GM23338 (cell line): ENCODE data around the gene MAPK7. TPM values are rescaled to one million over a fixed set of nuclear protein-coding genes. Genes with fewer than 3 reads are reported as not detected.

Experiments used
- EZH2 ChIP-seq: fragments of 200-600 bp; sonication (generic); IDR thresholded peaks from one replicate; pipeline ENCODE4 v1.8.0; 2017; ENCODE audit warnings: antibody characterized with exemption, mild to moderate bottlenecking, low read depth; ENCODE audit not compliant: unreplicated experiment
- EZH2phosphoT487 ChIP-seq: fragments of 200-600 bp; sonication (generic); IDR thresholded peaks from one replicate; pipeline ENCODE4 v1.8.1; 2018; ENCODE audit warnings: antibody characterized with exemption; ENCODE audit not compliant: unreplicated experiment
- JUNB ChIP-seq: IDR thresholded peaks from one replicate; pipeline ENCODE4 v1.6.1; 2016; ENCODE audit warnings: antibody characterized with exemption; ENCODE audit not compliant: unreplicated experiment
- POLR2AphosphoS5 ChIP-seq: IDR thresholded peaks from 2 replicates; pipeline ENCODE4 v1.6.1; 2016; ENCODE audit warnings: antibody characterized with exemption, low read depth
- STAT1 ChIP-seq: IDR thresholded peaks from one replicate; pipeline ENCODE4 v1.6.1; 2016; ENCODE audit warnings: antibody characterized with exemption; ENCODE audit not compliant: unreplicated experiment
- ZNF114 ChIP-seq: fragments of 250-450 bp; sonication (Bioruptor Pico); IDR thresholded peaks from 2 replicates; pipeline ENCODE4 v1.5.0; 2020; ENCODE audit warnings: mild to moderate bottlenecking, moderate library complexity
- ZNF331 ChIP-seq: fragments of 250-450 bp; sonication (Bioruptor Pico); IDR thresholded peaks from 2 replicates; pipeline ENCODE4 v1.5.0; 2020; ENCODE audit warnings: low read depth, mild to moderate bottlenecking, moderate library complexity
- ZNF462 ChIP-seq: fragments of 250-450 bp; sonication (Bioruptor Pico); IDR thresholded peaks from 2 replicates; pipeline ENCODE4 v1.5.0; 2020; ENCODE audit warnings: mild to moderate bottlenecking, moderate library complexity
- polyA plus RNA-seq: library from polyadenylated mRNA; unstranded; fragments of >200 nt; fragmentation: Nextera tagmentation; extraction: Ambion mirVana; gene quantifications from 2 replicates; pipeline ENCODE4 v1.2.1, GENCODE V29; 2016
- total RNA-seq: library from RNA; depleted of rRNA; stranded (reverse); fragments of >200 nt; shearing (Covaris generic); gene quantifications from 2 replicates; pipeline ENCODE4 v1.2.3, GENCODE V29; 2014
- TF ChIP-seq, protein P1 (sequence below), 2 experiments: fragments of 200-600 bp in 1 of 2; sonication (generic) in 1 of 2; conservative IDR thresholded peaks; 2 replicates each; pipeline versions ENCODE4 v1.5.1 to v1.6.1; 2016 to 2017; ENCODE audit warnings: antibody characterized with exemption in 2 of 2, low read depth in 2 of 2, mild to moderate bottlenecking in 2 of 2, moderate library complexity in 1 of 2

Gene MAPK7
- total and polyA plus RNA-seq, 2 experiments from 2014 or later: 15.5 to 53.1 TPM

DNA sequence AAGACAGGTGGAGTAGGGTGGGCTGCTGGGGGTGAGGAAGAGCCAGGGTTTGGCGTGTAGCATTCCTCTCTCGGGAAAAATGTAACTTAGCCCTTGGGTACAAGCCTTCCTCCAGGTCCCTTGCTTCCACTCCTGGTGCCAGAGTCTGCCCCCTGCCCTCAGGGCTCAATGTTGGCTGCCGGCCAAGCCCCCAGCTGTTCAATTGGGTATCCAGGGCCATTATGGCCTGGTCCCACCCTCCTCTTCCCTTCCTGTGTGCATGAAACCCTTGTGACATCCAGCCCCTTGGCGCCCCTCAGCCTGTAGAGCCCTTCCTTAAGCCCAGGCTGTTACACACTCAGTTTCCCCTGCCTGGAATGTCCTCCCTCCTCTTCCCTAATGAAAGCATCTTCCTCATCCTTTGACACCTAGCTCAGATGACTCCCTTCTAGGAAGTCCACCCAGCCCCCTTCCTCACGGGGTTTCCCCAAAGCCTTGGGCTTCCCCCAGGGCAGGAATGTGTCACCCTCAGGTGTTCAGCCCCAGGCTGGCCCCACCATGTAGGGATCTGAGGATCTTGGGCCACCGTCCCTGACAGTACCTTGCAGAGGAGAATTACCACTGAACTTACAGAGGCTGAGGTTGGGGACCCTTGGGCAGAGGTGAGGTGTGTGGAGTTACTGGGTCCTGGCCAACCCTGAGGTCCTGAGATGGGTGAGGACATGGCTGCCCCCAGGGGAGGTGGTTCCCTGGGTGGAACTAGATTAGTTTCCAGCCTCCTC is 45.7 kb upstream of the MAPK7 start (continued):
- TF ChIP-seq, protein P1, sequence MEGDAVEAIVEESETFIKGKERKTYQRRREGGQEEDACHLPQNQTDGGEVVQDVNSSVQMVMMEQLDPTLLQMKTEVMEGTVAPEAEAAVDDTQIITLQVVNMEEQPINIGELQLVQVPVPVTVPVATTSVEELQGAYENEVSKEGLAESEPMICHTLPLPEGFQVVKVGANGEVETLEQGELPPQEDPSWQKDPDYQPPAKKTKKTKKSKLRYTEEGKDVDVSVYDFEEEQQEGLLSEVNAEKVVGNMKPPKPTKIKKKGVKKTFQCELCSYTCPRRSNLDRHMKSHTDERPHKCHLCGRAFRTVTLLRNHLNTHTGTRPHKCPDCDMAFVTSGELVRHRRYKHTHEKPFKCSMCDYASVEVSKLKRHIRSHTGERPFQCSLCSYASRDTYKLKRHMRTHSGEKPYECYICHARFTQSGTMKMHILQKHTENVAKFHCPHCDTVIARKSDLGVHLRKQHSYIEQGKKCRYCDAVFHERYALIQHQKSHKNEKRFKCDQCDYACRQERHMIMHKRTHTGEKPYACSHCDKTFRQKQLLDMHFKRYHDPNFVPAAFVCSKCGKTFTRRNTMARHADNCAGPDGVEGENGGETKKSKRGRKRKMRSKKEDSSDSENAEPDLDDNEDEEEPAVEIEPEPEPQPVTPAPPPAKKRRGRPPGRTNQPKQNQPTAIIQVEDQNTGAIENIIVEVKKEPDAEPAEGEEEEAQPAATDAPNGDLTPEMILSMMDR (conservative IDR thresholded peaks at IDR 0.05; ENCODE audit: low read depth in 2 of 2): no peak
- TF ChIP-seq STAT1 (no peak), ZNF462 (CRISPR knock-in tag) (no peak), ZNF331 (CRISPR knock-in tag) (no peak), JUNB (no peak), ZNF114 (no peak), EZH2phosphoT487 (no peak), POLR2AphosphoS5 (no peak), EZH2 (no peak)
